Inferior parietal cortex (tissue), 1 donor: ENCODE data around the gene MBD3L5.
A peak's percentile ranks its signal among the peaks of the same experiment; 100 is the strongest.
"Not testable (repeated sequence)": the region's sequence is repeated elsewhere in the genome, so short reads cannot be mapped to it uniquely, and the experiment has no call there.

ENCODE experiments used
- DNase-seq: peaks from one replicate; pipeline ENCODE4 v3.0.0-alpha.2; 2016; ENCODE audit errors: extremely low spot score

Gene MBD3L5

DNA sequence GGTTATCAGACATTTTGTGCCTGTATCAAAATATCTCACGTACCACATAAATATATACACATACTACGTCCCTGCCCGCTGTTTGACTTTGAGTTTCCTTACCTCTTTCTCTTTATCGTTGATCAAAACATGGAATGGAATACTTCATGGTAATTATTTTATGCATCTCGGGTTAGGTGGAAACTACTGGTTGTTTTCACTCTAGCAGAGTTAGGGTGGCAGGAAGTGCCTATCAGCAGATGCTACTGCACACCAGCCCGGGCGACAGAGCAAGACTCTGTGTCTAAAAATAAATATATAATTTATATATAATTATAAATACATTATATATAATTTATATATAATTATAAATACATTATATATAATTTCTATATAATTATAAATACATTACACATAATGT lies 22.5 kb downstream of the MBD3L5 start:
- not testable (repeated sequence) for DNase-seq

DNA sequence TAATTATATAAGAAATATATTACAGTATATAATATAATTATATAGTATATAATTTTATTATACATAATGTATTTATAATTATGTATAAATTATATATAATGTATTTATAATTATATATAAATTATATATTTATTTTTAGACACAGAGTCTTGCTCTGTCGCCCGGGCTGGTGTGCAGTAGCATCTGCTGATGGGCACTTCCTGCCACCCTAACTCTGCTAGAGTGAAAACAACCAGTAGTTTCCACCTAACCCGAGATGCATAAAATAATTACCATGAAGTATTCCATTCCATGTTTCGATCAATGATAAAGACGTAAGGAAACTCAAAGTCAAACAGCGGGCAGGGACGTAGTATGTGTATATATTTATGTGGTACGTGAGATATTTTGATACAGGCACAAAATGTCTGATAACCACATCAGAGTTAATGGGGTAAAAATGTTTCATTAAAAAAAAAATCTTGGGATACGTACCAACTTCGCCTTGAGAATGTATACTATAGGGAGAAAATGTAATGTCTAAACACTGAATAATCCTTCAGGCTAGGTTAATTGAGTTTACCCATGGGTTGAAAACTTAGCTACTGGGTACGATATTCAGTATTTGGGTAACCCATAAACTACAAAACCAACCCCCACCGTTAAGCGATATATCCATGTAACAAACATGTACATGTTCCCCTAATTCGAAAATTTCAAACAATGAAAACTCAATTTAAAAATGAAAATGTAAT lies 24.4 kb downstream of the MBD3L5 start:
- not testable (repeated sequence) for DNase-seq

DNA sequence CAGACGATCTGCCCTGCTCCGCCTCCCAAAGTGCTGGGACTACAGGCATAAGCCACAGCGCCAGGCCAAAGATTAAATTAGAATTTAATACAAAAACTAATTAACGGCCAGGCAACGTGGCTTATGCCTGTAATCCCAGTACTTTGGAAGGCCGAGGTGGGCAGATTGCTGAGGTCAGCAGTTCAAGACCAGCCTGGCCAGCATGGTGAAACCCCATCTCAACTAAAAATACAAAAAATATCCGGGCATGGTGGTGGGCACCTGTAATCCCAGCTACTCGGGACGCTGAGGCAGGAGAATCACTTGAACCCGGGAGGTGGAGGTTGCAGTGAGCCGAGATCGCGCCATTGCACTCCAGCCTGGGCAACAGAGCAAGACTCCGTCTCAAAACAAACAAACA lies 25.3 kb downstream of the MBD3L5 start:
- DNase-seq, result not testable (repeated sequence)

DNA sequence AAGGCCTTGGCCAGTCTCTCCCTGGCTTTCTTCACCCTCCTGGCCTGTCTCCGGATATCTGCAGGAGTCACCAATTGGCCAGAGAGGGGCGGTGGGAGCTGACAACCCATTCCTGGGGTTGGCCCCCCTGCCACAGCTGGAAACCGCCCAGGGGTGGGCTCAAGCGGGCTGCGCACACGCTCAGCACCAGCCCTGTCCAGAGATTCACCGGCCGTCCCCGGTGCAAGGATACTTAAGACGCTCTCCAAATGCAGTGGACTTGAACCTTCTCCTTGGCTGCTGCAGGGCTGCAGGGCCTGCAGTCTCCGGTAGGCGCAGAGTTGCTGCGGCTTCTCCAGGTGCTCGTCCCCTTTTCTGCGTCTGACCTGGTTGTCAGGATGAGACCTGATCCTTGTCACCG lies 26.0 kb downstream of the MBD3L5 start:
- not testable (repeated sequence) for DNase-seq

DNA sequence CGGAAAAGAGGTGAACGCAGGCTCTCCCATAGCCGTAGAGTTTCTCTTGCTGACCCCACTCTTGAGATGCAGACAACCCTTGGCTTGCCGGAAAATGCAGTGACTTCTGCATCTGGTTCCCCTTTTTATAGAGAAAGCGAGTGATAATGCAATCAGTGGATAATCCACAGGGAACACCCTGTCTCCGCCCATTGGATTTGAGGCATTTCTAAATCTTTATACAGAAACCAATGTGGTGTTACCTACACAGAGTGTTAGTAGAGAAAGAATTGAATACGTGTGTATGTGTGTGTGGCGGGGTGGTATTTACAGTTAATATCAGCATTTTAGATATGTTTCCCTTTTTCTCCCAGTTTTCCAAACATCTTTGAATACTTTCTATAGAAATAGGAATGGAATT lies 28.2 kb downstream of the MBD3L5 start, which contains the start of gene MBD3L3:
Gene MBD3L3 (minus strand): TSS at position 101 of the 400 bp plus-strand sequence. CDS start 71 bp downstream, at position 30.
- DNase-seq, result not testable (repeated sequence)

DNA sequence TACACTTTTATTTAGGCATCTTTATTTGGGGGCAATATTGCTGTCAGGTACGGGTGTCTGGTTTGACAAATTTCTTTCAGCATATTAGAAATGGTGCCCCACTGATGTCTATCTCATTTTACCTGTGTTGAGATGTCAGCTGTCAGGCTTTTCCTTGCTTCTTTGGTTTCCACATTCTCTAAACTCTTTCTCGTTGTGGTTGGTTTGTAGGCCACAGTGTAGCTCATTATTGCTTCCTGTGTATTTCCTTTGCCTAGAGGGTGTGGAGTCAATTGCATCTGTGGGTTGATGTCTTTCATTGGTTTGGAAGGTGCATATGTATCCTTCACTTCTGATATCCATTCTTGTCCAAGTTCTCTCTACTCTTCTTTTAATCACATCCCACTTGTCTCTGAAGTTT lies 29.6 kb downstream of the MBD3L5 start:
- DNase-seq, result not testable (repeated sequence)

DNA sequence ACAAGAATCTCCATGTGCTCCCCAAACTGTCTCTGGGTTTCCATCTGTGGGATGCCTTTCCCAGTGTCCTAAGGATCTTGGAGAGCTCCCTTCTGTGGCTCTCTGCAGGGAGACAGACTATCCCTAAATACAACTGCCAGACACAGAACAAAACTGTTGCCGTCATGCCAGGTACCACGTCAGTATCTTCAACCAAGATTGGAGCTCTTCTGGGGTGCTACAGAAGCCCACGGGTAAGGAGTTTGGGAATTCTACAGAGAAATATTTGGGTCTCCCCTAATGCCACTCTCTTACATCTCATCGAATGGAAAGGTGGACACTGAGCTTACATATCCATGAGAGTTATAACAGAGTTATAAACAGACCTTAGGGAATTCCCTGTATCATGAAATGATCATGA lies 33.0 kb downstream of the MBD3L5 start:
- no peak for DNase-seq

DNA sequence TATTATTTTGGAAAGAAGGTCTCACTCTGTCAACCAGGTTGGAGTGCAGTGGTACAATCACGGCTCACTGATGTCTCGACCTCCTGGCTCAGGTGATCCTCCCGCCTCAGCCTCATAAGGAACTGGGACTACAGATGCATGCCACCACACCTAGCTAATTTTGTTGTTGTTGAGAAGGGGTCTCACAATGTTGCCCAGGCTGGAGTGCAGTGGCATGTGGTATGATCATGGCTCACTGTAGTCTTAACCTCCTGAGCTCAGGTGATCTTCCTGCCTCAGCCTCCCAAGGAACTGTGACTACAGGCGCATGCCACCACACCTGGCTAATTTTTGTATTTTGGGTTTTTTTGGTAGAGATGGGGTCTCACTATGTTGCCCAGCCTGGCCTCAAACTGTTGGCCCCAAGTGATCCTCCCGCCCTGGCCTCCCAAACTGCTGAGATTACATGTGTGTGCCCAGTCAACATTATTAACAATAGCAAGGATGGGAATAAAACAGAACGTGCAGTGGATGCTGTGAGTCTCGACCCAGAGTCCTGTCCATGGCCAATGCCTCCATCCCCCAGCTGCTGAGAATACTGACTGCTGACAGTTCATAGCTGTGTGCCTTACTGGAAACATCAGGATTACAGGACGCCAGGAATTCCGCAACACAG lies 33.5 kb downstream of the MBD3L5 start:
- no peak for DNase-seq

DNA sequence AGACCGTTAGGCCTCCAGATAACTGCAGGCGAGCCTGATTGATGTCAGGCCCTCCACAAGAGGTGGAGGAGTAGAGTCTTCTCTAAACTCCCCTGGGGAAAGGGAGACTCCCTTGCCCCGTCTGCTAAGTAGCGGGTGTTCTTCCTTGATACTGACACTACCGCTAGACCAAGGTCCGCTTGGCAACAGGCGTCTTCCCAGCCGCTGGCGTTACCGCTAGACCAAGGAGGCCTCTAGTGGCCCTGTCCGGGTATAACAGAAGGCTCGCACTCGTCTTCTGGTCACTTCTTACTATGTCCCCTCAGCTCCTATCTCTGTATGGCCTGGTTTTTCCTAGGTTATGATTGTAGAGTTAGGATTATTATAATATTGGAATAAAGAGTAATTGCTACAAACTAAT lies 36.7 kb downstream of the MBD3L5 start:
- DNase-seq, result not testable (repeated sequence)

DNA sequence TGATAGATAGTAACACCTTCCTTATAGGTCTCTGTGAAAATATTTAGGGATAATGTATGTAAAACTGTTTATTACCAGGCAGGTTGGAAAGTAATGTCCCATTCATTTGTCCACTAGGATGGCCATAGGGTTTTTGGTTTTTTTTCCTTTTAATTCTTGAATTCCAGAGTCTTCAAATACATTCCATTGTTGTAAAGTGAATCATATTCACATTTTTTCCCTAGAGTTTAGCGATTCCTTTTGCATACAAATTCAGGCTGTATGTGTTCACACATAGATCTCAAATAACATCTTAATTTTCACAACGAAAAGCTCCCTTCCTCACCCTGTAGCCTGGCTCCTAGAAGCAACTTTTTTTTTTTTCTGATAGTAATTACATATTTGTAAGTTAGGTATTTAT lies 37.3 kb downstream of the MBD3L5 start:
- no peak for DNase-seq

DNA sequence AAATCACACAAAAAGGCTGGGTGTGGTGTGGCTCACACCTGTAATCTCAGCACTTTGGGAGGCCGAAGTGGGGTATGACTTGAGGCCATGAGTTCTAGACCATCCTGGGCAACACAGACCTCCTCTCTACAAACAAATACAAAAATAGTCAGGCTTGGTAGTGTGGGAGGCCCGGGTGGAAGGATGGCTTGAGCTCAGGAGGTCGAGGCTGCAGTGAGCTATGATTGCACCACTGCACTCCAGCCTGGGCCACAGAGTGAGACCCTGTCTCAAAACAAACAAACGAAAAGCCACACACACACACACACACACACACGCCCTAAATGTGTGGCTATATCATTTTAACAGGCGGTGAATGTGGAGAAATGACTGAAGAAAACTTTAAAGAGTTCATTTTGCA lies 38.2 kb downstream of the MBD3L5 start:
- DNase-seq, result no peak

DNA sequence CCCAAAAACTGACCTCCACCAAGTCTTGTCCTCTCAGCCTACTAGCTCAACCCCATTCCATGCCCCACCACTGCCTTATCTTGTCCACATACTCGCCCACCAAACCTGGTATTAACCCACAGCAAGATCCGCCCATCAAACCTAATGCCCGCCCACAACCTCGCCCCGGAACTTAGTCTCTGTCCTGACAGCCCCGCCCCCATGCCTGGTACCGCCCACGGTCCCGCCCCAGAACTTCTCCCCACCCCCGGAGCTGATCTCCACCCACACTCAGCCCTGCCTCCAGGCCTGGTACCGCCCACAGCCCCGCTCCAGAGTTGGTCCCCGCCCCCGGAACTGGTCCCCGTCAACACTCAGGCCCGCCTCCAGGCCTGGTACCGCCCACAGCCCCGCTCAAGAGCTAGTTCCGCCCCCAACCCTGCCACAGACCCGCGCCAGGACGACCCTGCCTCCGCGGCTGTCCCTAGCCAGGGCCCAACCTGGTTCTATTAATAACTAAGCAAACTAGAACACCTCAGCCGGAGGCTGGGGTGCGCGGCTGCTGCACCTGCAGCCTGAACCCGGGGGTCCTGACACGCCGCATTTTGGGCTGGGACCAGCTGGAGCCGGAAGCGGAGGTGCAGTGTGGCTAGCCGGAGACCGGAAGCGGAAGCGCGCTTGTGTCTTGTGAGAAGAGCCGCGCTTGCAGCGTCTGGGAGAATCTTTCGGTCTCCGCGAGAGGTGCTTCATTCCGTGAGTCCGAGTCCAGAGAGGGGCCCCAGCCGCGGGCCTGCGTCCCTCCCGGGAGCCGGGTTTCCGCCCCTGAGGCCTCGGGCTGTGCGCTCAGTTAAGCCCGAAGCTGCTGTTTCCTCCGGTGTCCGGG lies 38.9 kb downstream of the MBD3L5 start, which contains the start of gene ZNF557:
Gene ZNF557 (plus strand): TSS at position 662 of the 862 bp plus-strand sequence. CDS start 5,372 bp downstream, outside the sequence.
- DNase-seq, result peak; percentile 93

DNA sequence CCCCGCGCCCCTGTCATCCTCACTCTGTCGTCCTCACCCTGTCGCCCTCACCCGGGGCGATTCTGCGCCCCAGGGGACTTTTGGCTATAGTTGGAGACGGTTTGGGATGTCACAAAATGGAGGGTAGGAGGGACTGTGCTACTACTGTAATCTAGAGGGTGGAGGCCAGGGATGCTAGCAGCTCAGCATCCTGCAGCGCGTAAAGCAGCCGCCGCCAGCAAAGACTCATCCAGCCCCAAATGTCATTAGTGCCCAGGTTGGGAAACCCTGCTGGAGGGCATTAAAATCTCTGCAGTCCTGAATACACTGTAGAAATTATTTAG lies 39.5 kb downstream of the MBD3L5 start:
- no peak for DNase-seq

DNA sequence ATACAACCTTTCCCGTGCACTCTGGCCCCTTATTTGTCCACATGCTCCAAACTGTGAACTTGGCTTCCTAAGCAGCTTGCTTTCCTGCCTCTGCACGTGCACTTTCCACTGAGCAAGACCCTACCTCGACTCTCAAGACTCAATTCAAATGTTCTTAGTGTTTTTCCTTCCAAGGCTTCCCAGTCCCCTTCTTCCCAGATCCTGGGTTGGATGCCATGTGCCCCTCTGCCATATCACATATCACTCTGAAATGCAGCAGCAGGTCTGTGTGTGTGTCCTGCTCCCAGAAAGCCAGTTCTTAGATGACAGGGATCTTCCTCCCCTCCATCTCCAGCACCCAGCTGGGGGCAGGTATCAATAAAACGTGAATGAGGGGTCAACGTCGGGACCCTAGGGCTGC lies 42.2 kb downstream of the MBD3L5 start:
- DNase-seq, result no peak

DNA sequence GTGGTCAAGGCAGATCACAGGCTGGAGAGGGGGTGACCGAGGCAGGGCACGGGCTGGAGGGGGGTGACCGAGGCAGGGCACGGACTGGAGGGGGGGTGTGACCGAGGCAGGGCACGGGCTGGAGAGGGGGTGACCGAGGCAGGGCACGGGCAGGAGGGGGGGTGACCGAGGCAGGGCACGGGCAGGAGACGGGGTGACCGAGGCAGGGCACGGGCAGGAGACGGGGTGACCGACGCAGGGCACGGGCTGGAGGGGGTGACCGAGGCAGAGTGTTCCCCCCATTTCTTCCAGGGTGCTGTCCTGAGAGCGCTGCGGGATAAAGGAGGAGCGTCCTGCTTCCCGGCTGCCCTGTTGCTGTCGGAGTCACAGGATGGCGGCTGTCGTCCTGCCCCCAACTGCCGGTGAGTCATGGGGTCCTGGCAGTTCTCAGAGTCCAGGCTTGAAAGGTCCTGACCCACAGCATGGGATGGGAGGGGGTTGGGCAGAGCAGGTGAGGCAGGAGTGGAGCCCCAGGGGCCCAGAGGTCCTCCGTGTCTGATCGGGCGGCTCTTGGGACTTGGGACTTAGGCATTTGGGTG lies 44.4 kb downstream of the MBD3L5 start:
- no peak for DNase-seq

DNA sequence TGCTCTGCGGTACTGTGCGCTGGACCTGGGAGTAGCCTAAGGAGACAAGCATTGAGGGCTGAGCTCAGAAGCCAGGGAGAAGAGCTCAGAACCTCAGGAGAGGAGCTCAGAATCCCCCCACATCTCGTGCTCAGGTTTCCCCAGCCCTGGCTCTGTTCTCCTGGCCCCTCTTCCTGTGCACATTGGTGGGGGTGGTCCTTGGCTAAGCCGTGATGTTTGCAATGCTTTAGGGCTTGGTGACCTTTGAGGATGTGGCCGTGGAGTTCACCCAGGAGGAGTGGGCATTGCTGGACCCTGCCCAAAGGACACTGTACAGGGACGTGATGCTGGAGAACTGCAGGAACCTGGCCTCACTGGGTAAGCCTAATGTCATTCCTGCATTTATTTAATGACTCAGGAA lies 45.8 kb downstream of the MBD3L5 start:
- no peak for DNase-seq

DNA sequence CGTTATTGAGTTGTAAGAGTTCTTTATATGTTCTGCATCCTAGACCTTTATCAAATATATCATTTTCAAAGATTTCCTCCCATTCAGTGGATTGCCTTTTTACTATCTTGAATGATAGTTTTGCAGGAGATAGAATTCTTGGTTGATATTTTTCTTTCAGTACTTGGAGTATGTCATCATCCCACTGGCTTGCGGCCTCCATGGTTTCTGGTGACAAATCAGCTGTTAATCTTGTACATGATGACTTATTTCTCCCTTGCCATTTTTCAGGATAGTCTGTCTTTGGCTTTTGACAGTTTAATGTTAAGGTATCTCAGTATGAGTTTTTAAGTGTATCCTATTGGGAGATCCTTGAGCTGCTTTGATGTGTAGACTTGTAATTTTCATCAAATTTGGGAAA lies 47.6 kb downstream of the MBD3L5 start:
- DNase-seq, result no peak
